PFSK-1 (cell line): ENCODE measurements around the gene RYR1.

Experiments
- FOXP2 ChIP-seq: optimal IDR thresholded peaks from 2 replicates; pipeline ENCODE3; 2011; ENCODE audit warnings: borderline replicate concordance, control low read depth, inconsistent platforms; ENCODE audit not compliant: insufficient read depth; ENCODE audit errors: extremely low read length, extremely low read depth
- POLR2AphosphoS5 ChIP-seq: IDR thresholded peaks from 2 replicates; pipeline ENCODE4 v1.6.1; 2012; ENCODE audit warnings: low read depth, mild to moderate bottlenecking, control low read depth, low read length, moderate library complexity
- SIN3A ChIP-seq: IDR thresholded peaks from 2 replicates; pipeline ENCODE4 v1.6.1; 2012; ENCODE audit warnings: mild to moderate bottlenecking, low read length, moderate library complexity, borderline replicate concordance; ENCODE audit not compliant: insufficient read depth
- TAF1 ChIP-seq: IDR thresholded peaks from 2 replicates; pipeline ENCODE4 v1.6.1; 2012; ENCODE audit warnings: low read length, control low read depth, borderline replicate concordance; ENCODE audit not compliant: insufficient read depth
- TF ChIP-seq, protein P1 (sequence below), 2 experiments: IDR thresholded peaks; 2 replicates each; pipeline versions ENCODE4 v1.6.1 to v1.8.0; 2011 to 2012; ENCODE audit warnings: low read depth in 2 of 2, low read length in 2 of 2, control low read depth in 1 of 2, inconsistent platforms in 1 of 2, mild to moderate bottlenecking in 1 of 2, moderate library complexity in 1 of 2; ENCODE audit not compliant: insufficient read depth in 1 of 2

RYR1 gene

DNA sequence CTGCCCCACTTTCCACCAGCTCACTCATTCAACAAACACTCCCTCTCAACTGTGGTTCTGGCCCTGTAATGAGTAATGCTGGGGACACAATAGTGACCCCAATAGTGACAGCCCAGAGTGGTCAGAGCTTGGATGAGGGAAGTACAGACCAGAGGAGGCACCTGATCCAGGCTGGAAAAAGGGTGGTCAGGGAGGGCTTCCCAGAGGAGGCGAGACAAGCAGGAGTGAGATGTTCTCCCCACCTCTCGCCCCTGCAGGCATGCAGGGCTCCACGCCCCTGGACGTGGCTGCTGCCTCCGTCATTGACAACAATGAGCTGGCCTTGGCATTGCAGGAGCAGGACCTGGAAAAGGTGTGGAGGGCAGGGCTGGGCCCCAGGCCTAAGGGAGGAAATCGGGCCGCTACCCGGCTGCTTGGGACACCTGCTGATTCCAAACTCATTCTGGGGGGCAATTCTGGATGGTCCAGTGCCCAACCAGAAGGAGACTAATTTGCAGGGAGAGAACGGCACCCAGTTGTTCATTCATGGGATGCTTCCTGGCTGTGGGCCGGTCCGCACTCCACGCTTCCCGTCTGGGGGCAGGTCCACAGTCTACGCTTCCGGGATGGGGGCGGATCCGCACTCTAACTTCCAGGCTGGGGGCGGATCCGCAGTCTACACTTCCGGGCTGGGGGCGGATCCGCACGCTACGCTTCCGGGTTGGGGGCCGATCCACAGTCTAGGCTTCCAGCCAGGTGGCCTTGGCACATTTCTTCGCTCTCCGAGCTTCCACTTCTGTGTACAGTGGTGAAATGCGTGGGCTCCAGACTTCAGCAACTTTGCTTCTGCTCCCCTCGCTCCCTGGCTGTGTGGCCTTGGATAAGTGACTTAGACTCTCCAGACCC, 63.4 kb downstream of the RYR1 start:
- TF ChIP-seq TAF1 (peak; percentile 43; the same call in 1 of the 2 replicates), POLR2AphosphoS5 (peak; percentile 78), SIN3A (no peak)

DNA sequence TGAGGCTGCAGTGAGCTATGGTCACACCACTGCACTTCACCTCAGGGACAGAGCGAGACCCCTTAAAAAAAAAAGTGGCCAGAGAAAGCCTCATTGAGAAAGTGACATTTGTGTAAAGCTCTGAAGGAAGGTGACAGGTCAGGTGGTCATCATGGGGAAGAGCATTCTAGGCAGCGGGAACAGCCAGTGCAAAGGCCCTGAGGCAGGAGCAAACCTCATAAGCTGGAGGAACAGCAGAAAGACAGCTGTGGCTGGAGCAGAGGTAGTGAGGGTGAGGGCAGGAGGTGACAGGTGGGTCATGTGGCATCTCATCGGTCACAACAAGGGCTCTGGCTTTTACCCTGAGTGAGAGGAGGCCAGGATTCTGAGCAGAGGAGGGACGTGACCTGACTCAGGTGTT, 64.4 kb downstream of the RYR1 start:
- TF ChIP-seq FOXP2 (no peak), POLR2AphosphoS5 (no peak), TAF1 (no peak), SIN3A (no peak)
- TF ChIP-seq, protein P1, sequence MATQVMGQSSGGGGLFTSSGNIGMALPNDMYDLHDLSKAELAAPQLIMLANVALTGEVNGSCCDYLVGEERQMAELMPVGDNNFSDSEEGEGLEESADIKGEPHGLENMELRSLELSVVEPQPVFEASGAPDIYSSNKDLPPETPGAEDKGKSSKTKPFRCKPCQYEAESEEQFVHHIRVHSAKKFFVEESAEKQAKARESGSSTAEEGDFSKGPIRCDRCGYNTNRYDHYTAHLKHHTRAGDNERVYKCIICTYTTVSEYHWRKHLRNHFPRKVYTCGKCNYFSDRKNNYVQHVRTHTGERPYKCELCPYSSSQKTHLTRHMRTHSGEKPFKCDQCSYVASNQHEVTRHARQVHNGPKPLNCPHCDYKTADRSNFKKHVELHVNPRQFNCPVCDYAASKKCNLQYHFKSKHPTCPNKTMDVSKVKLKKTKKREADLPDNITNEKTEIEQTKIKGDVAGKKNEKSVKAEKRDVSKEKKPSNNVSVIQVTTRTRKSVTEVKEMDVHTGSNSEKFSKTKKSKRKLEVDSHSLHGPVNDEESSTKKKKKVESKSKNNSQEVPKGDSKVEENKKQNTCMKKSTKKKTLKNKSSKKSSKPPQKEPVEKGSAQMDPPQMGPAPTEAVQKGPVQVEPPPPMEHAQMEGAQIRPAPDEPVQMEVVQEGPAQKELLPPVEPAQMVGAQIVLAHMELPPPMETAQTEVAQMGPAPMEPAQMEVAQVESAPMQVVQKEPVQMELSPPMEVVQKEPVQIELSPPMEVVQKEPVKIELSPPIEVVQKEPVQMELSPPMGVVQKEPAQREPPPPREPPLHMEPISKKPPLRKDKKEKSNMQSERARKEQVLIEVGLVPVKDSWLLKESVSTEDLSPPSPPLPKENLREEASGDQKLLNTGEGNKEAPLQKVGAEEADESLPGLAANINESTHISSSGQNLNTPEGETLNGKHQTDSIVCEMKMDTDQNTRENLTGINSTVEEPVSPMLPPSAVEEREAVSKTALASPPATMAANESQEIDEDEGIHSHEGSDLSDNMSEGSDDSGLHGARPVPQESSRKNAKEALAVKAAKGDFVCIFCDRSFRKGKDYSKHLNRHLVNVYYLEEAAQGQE (IDR thresholded peaks at IDR 0.05; ENCODE audit: insufficient read depth in 1 of 2, low read depth in 2 of 2, low read length in 2 of 2), result no peak

DNA sequence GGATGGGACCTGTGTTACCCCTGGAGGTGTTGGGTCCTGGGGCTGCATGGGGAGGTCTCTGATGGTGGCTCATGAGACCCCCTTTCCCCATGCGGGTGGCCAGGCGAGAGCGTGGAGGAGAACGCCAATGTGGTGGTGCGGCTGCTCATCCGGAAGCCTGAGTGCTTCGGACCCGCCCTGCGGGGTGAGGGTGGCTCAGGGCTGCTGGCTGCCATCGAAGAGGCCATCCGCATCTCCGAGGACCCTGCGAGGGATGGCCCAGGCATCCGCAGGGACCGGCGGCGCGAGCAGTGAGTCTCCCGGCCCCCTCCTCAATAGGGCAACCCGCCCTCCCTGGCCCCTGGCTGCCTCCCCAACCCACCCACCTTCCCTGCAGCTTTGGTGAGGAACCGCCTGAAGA, 66.0 kb downstream of the RYR1 start:
- no peak for TF ChIP-seq SIN3A
- no peak for TF ChIP-seq FOXP2
- TF ChIP-seq POLR2AphosphoS5, result no peak
- no peak for TF ChIP-seq TAF1
- TF ChIP-seq, protein P1 (IDR thresholded peaks at IDR 0.05; ENCODE audit: insufficient read depth in 1 of 2, low read depth in 2 of 2, low read length in 2 of 2), result no peak

- TF ChIP-seq TAF1 (no peak), POLR2AphosphoS5 (no peak), FOXP2 (no peak), SIN3A (no peak)
- TF ChIP-seq, protein P1 (IDR thresholded peaks at IDR 0.05; ENCODE audit: insufficient read depth in 1 of 2, low read depth in 2 of 2, low read length in 2 of 2), result no peak
Observed at GRCh38 chr19:38500450-38500849, 67.0 kb downstream of the RYR1 start.

DNA sequence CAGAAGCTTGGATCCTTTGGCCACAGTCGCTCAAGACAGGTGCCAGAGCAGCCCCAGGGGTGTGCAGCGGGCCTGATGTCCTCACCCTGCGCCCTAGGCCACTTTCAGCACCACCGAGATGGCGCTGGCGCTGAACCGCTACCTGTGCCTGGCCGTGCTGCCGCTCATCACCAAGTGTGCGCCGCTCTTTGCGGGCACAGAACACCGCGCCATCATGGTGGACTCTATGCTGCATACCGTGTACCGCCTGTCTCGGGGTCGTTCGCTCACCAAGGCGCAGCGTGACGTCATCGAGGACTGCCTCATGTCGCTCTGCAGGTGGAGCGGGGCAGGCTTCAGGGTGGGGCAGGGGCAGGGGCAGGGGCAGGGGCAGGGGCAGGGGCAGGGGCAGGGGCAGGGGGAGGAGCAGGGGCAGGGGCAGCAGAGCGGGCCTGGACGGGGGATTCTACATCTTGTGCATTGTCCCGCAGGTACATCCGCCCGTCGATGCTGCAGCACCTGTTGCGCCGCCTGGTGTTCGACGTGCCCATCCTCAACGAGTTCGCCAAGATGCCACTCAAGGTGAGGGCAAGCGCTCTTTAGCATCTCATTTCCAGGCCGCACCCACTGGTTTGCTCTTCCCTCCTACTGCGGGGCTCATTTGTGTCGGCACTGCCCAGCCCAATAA, 69.1 kb downstream of the RYR1 start:
- TF ChIP-seq TAF1 (no peak), POLR2AphosphoS5 (no peak), FOXP2 (no peak), SIN3A (no peak)
- TF ChIP-seq, protein P1 (IDR thresholded peaks at IDR 0.05; ENCODE audit: insufficient read depth in 1 of 2, low read depth in 2 of 2, low read length in 2 of 2), result no peak
